GM23338 (cell line): ENCODE results near the gene ETV3.

ENCODE experiments used
- EZH2 ChIP-seq: fragments of 200-600 bp; sonication (generic); IDR thresholded peaks from one replicate; pipeline ENCODE4 v1.8.0; 2017; ENCODE audit warnings: antibody characterized with exemption, mild to moderate bottlenecking, low read depth; ENCODE audit not compliant: unreplicated experiment
- EZH2phosphoT487 ChIP-seq: fragments of 200-600 bp; sonication (generic); IDR thresholded peaks from one replicate; pipeline ENCODE4 v1.8.1; 2018; ENCODE audit warnings: antibody characterized with exemption; ENCODE audit not compliant: unreplicated experiment
- JUNB ChIP-seq: IDR thresholded peaks from one replicate; pipeline ENCODE4 v1.6.1; 2016; ENCODE audit warnings: antibody characterized with exemption; ENCODE audit not compliant: unreplicated experiment
- POLR2AphosphoS5 ChIP-seq: IDR thresholded peaks from 2 replicates; pipeline ENCODE4 v1.6.1; 2016; ENCODE audit warnings: antibody characterized with exemption, low read depth
- TF ChIP-seq, protein P1 (sequence below), 2 experiments: fragments of 200-600 bp in 1 of 2; sonication (generic) in 1 of 2; conservative IDR thresholded peaks; 2 replicates each; pipeline versions ENCODE4 v1.5.1 to v1.6.1; 2016 to 2017; ENCODE audit warnings: antibody characterized with exemption in 2 of 2, low read depth in 2 of 2, mild to moderate bottlenecking in 2 of 2, moderate library complexity in 1 of 2
- TF ChIP-seq, protein P2 (sequence below): IDR thresholded peaks from one replicate; pipeline ENCODE4 v1.6.1; 2018; ENCODE audit warnings: antibody characterized with exemption; ENCODE audit not compliant: unreplicated experiment
- TF ChIP-seq, protein P3 (sequence below): fragments of 250-450 bp; sonication (Bioruptor Pico); IDR thresholded peaks from 2 replicates; pipeline ENCODE4 v1.5.0; 2020; ENCODE audit warnings: mild to moderate bottlenecking, moderate library complexity
- TF ChIP-seq, protein P4 (sequence below): IDR thresholded peaks from 2 replicates; pipeline ENCODE4 v1.6.1; 2016; ENCODE audit warnings: antibody characterized with exemption

DNA sequence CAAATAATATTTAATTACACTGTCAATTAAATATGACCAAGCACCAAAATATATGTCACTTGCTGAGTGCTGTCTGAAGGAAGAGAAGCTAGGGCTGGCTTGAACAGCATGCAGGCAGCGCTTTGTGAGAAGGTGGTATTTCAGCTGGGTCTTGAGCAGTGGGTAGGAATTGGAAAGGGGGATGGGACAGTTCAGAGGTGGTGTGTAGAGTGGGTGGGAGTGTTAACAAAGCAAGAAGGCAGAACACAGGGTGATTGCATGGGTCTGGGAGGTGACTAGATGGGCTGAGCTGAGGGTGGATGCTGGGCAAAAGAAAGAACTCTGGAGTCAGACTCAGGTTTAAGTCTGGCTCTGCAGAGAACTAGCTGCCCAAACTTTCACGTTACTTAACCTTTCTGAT is 14.3 kb upstream of the ETV3 start:
- TF ChIP-seq, protein P1, sequence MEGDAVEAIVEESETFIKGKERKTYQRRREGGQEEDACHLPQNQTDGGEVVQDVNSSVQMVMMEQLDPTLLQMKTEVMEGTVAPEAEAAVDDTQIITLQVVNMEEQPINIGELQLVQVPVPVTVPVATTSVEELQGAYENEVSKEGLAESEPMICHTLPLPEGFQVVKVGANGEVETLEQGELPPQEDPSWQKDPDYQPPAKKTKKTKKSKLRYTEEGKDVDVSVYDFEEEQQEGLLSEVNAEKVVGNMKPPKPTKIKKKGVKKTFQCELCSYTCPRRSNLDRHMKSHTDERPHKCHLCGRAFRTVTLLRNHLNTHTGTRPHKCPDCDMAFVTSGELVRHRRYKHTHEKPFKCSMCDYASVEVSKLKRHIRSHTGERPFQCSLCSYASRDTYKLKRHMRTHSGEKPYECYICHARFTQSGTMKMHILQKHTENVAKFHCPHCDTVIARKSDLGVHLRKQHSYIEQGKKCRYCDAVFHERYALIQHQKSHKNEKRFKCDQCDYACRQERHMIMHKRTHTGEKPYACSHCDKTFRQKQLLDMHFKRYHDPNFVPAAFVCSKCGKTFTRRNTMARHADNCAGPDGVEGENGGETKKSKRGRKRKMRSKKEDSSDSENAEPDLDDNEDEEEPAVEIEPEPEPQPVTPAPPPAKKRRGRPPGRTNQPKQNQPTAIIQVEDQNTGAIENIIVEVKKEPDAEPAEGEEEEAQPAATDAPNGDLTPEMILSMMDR (conservative IDR thresholded peaks at IDR 0.05; ENCODE audit: low read depth in 2 of 2), result no peak
- TF ChIP-seq EZH2phosphoT487 (no peak), JUNB (no peak), EZH2 (no peak), POLR2AphosphoS5 (no peak)
- TF ChIP-seq, protein P2, sequence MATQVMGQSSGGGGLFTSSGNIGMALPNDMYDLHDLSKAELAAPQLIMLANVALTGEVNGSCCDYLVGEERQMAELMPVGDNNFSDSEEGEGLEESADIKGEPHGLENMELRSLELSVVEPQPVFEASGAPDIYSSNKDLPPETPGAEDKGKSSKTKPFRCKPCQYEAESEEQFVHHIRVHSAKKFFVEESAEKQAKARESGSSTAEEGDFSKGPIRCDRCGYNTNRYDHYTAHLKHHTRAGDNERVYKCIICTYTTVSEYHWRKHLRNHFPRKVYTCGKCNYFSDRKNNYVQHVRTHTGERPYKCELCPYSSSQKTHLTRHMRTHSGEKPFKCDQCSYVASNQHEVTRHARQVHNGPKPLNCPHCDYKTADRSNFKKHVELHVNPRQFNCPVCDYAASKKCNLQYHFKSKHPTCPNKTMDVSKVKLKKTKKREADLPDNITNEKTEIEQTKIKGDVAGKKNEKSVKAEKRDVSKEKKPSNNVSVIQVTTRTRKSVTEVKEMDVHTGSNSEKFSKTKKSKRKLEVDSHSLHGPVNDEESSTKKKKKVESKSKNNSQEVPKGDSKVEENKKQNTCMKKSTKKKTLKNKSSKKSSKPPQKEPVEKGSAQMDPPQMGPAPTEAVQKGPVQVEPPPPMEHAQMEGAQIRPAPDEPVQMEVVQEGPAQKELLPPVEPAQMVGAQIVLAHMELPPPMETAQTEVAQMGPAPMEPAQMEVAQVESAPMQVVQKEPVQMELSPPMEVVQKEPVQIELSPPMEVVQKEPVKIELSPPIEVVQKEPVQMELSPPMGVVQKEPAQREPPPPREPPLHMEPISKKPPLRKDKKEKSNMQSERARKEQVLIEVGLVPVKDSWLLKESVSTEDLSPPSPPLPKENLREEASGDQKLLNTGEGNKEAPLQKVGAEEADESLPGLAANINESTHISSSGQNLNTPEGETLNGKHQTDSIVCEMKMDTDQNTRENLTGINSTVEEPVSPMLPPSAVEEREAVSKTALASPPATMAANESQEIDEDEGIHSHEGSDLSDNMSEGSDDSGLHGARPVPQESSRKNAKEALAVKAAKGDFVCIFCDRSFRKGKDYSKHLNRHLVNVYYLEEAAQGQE, result no peak
- TF ChIP-seq, protein P3, sequence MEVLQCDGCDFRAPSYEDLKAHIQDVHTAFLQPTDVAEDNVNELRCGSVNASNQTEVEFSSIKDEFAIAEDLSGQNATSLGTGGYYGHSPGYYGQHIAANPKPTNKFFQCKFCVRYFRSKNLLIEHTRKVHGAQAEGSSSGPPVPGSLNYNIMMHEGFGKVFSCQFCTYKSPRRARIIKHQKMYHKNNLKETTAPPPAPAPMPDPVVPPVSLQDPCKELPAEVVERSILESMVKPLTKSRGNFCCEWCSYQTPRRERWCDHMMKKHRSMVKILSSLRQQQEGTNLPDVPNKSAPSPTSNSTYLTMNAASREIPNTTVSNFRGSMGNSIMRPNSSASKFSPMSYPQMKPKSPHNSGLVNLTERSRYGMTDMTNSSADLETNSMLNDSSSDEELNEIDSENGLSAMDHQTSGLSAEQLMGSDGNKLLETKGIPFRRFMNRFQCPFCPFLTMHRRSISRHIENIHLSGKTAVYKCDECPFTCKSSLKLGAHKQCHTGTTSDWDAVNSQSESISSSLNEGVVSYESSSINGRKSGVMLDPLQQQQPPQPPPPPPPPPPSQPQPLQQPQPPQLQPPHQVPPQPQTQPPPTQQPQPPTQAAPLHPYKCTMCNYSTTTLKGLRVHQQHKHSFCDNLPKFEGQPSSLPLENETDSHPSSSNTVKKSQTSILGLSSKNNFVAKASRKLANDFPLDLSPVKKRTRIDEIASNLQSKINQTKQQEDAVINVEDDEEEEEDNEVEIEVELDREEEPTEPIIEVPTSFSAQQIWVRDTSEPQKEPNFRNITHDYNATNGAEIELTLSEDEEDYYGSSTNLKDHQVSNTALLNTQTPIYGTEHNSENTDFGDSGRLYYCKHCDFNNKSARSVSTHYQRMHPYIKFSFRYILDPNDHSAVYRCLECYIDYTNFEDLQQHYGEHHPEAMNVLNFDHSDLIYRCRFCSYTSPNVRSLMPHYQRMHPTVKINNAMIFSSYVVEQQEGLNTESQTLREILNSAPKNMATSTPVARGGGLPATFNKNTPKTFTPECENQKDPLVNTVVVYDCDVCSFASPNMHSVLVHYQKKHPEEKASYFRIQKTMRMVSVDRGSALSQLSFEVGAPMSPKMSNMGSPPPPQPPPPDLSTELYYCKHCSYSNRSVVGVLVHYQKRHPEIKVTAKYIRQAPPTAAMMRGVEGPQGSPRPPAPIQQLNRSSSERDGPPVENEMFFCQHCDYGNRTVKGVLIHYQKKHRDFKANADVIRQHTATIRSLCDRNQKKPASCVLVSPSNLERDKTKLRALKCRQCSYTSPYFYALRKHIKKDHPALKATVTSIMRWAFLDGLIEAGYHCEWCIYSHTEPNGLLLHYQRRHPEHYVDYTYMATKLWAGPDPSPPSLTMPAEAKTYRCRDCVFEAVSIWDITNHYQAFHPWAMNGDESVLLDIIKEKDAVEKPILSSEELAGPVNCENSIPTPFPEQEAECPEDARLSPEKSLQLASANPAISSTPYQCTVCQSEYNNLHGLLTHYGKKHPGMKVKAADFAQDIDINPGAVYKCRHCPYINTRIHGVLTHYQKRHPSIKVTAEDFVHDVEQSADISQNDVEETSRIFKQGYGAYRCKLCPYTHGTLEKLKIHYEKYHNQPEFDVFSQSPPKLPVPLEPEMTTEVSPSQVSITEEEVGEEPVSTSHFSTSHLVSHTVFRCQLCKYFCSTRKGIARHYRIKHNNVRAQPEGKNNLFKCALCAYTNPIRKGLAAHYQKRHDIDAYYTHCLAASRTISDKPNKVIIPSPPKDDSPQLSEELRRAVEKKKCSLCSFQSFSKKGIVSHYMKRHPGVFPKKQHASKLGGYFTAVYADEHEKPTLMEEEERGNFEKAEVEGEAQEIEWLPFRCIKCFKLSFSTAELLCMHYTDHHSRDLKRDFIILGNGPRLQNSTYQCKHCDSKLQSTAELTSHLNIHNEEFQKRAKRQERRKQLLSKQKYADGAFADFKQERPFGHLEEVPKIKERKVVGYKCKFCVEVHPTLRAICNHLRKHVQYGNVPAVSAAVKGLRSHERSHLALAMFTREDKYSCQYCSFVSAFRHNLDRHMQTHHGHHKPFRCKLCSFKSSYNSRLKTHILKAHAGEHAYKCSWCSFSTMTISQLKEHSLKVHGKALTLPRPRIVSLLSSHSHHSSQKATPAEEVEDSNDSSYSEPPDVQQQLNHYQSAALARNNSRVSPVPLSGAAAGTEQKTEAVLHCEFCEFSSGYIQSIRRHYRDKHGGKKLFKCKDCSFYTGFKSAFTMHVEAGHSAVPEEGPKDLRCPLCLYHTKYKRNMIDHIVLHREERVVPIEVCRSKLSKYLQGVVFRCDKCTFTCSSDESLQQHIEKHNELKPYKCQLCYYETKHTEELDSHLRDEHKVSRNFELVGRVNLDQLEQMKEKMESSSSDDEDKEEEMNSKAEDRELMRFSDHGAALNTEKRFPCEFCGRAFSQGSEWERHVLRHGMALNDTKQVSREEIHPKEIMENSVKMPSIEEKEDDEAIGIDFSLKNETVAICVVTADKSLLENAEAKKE (CRISPR knock-in tag), result no peak
- TF ChIP-seq, protein P4, sequence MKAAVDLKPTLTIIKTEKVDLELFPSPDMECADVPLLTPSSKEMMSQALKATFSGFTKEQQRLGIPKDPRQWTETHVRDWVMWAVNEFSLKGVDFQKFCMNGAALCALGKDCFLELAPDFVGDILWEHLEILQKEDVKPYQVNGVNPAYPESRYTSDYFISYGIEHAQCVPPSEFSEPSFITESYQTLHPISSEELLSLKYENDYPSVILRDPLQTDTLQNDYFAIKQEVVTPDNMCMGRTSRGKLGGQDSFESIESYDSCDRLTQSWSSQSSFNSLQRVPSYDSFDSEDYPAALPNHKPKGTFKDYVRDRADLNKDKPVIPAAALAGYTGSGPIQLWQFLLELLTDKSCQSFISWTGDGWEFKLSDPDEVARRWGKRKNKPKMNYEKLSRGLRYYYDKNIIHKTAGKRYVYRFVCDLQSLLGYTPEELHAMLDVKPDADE, result no peak
